Trophoblast cell (in vitro differentiated cells and primary cell): ENCODE results near the gene ARFGEF3.

ENCODE experiments used
- DNase-seq, 2 donors: peaks; one replicate each; pipeline ENCODE4 v3.0.0-alpha.2; 2016
- H2AFZ ChIP-seq: 2 replicates; pipeline ENCODE4 v1.6.1; 2013; ENCODE audit warnings: low read length, moderate library complexity, mild to moderate bottlenecking; ENCODE audit not compliant: insufficient read depth, poor library complexity
- H2AK5ac ChIP-seq: 2 replicates; pipeline ENCODE4 v1.6.1; 2013; ENCODE audit warnings: mild to moderate bottlenecking, low read length
- H2BK120ac ChIP-seq: 2 replicates; pipeline ENCODE4 v1.6.1; 2013; ENCODE audit warnings: low read length, mild to moderate bottlenecking, moderate library complexity; ENCODE audit not compliant: insufficient read depth, poor library complexity
- H2BK12ac ChIP-seq: 2 replicates; pipeline ENCODE4 v1.6.1; 2013; ENCODE audit warnings: mild to moderate bottlenecking, low read length, moderate library complexity
- H2BK5ac ChIP-seq: 2 replicates; pipeline ENCODE4 v1.6.1; 2013; ENCODE audit warnings: low read length, low read depth, moderate library complexity, mild to moderate bottlenecking; ENCODE audit not compliant: poor library complexity
- H3K14ac ChIP-seq: 2 replicates; pipeline ENCODE4 v1.6.1; 2013; ENCODE audit warnings: mild to moderate bottlenecking, low read length
- H3K18ac ChIP-seq: 2 replicates; pipeline ENCODE4 v1.6.1; 2013; ENCODE audit warnings: mild to moderate bottlenecking, low read length
- H3K23ac ChIP-seq: 2 replicates; pipeline ENCODE4 v1.6.1; 2013; ENCODE audit warnings: low read length
- H3K27ac ChIP-seq: 2 replicates; pipeline ENCODE4 v1.5.1; 2013; ENCODE audit warnings: low read depth, mild to moderate bottlenecking, inconsistent platforms, low read length, moderate library complexity
- H3K27me3 ChIP-seq: 2 replicates; pipeline ENCODE4 v1.6.1; 2013; ENCODE audit warnings: inconsistent platforms, mild to moderate bottlenecking, low read length, moderate library complexity; ENCODE audit not compliant: insufficient read depth
- H3K36me3 ChIP-seq, 2 experiments: 1 replicate in 1 of 2; 2 replicates in 1 of 2; pipeline ENCODE4 v1.6.1; 2013; ENCODE audit warnings: low read length in 2 of 2, mild to moderate bottlenecking in 2 of 2, moderate library complexity in 1 of 2; ENCODE audit not compliant: insufficient read depth in 2 of 2, control insufficient read depth in 1 of 2
- H3K4ac ChIP-seq: 2 replicates; pipeline ENCODE4 v1.6.1; 2013; ENCODE audit warnings: low read depth, mild to moderate bottlenecking, low read length, moderate library complexity
- H3K4me1 ChIP-seq, 2 experiments: 1 replicate in 1 of 2; 2 replicates in 1 of 2; pipeline ENCODE4 v1.6.1; 2013; ENCODE audit warnings: low read length in 2 of 2, mild to moderate bottlenecking in 2 of 2, moderate library complexity in 1 of 2; ENCODE audit not compliant: insufficient read depth in 2 of 2, control insufficient read depth in 1 of 2
- H3K4me2 ChIP-seq: 2 replicates; pipeline ENCODE4 v1.6.1; 2013; ENCODE audit warnings: inconsistent platforms, mild to moderate bottlenecking, low read length, moderate library complexity
- H3K4me3 ChIP-seq: 2 replicates; pipeline ENCODE4 v1.5.1; 2013; ENCODE audit warnings: mild to moderate bottlenecking, low read depth, low read length, inconsistent platforms
- H3K79me1 ChIP-seq: one replicate; pipeline ENCODE4 v1.6.1; 2013; ENCODE audit warnings: low read length
- H3K79me2 ChIP-seq: 2 replicates; pipeline ENCODE4 v1.6.1; 2013; ENCODE audit warnings: low read length, mild to moderate bottlenecking; ENCODE audit not compliant: control insufficient read depth, insufficient read depth, poor library complexity
- H3K9ac ChIP-seq: 2 replicates; pipeline ENCODE4 v1.6.1; 2013; ENCODE audit warnings: mild to moderate bottlenecking, low read length
- H3K9me3 ChIP-seq: 2 replicates; pipeline ENCODE4 v1.6.1; 2013; ENCODE audit warnings: low read depth, mild to moderate bottlenecking, control low read depth, inconsistent platforms, low read length; ENCODE audit not compliant: insufficient read depth
- H4K12ac ChIP-seq: 2 replicates; pipeline ENCODE4 v1.6.1; 2013; ENCODE audit warnings: low read depth, mild to moderate bottlenecking, low read length, moderate library complexity
- H4K8ac ChIP-seq: 2 replicates; pipeline ENCODE4 v1.6.1; 2013; ENCODE audit warnings: low read depth, mild to moderate bottlenecking, low read length, moderate library complexity
- H4K91ac ChIP-seq: one replicate; pipeline ENCODE4 v1.6.1; 2013; ENCODE audit warnings: low read depth, mild to moderate bottlenecking, low read length, moderate library complexity
- WGBS: extraction: QIAGEN DNeasy Blood & Tissue Kit; methylation state at CpG from one replicate; pipeline ENCODE4 v1.1.7; 2013; ENCODE audit warnings: missing lambda C conversion rate; ENCODE audit not compliant: insufficient read length, insufficient coverage; ENCODE audit errors: extremely low coverage; 5-methylcytosine and 5-hydroxymethylcytosine counted together

ARFGEF3 gene

DNA sequence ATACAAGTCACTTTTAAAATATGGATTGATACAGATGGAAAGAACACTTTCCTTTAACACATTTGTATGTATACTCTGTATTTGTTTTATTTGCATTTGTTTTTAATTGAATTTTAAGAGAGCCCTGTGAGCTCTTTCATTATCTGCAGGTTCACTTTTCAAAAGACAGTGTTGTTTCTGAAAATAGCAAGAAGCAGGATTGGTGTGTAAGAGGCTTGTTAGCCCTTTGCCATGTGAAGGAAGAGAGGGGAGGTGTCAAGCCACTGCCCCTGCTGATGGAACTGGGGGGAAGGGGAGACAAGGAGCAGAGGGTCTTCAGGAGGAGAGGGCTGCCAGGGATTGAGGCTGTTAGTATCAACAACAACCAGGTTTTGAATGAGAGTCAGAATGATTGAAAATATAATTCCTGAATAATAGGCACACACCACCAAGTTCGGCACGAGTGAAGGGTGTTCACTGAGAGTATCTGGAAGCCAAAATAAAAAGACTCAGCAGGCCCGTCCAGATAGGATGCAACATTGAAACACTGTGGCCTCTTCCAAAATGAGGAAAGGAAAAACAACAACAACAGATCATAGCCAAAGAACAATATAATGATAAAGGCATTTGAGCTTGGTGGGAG is 69.1 kb downstream of the ARFGEF3 start:
- no peak overlapping the region for H3K4me3 ChIP-seq
- no peak overlapping the region for H3K9ac ChIP-seq
- H4K12ac ChIP-seq, result no peak overlapping the region
- no peak overlapping the region for H2AK5ac ChIP-seq
- H3K4ac ChIP-seq, result no peak overlapping the region
- no peak overlapping the region for H3K14ac ChIP-seq
- H2AFZ ChIP-seq, result no peak overlapping the region
- H3K23ac ChIP-seq, result no peak overlapping the region
- no peaks in the 10 kb centered on the region for H3K79me2 ChIP-seq
- H3K27ac ChIP-seq, result no peak overlapping the region
- H3K79me1 ChIP-seq, result no peaks in the 10 kb centered on the region
- H2BK5ac ChIP-seq, result no peak overlapping the region
- H2BK120ac ChIP-seq, result no peak overlapping the region
- H3K18ac ChIP-seq, result no peak overlapping the region
- no CpG with 5 or more reads among the region's 3 CpGs for WGBS
- no peaks in the 10 kb centered on the region for H3K36me3 ChIP-seq
- no peak for DNase-seq
- no peak overlapping the region for H4K91ac ChIP-seq
- H4K8ac ChIP-seq, result no peak overlapping the region
- H2BK12ac ChIP-seq, result no peak overlapping the region
- no peaks in the 10 kb centered on the region for H3K9me3 ChIP-seq
- no peak overlapping the region for H3K4me2 ChIP-seq
- no peaks in the 10 kb centered on the region for H3K27me3 ChIP-seq
- H3K4me1 ChIP-seq, result no peaks in the 10 kb centered on the region

DNA sequence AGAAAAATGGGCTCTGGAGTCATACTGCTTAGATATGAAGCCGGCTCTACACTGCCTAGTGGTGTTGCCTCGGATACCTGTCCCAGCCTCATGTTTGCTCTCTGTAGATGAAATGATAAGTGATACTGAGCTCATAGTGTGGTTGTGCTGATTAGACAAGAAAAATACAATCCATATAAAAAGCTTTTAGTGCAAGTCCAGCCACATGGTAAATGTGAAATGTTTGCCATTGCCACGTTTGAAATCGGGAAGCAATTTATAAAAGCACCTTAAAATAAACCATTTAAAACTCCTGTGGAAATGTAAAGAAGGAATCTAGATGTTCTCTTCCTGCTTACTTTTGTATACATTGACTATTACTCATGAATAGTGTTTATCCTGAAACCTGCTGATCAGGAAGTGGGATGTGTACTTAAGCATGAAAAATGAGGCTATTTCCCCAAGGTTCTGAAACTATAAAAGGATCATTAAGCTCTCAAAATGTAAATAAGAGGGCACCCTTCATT is 69.7 kb downstream of the ARFGEF3 start:
- H3K4me1 ChIP-seq, result no peaks in the 10 kb centered on the region

GRCh38 chr6:138234363-138234762 is 72.6 kb downstream of the ARFGEF3 start:
- H3K4me2 ChIP-seq, result no peak overlapping the region
- H4K12ac ChIP-seq, result no peak overlapping the region
- no peak overlapping the region for H3K27ac ChIP-seq
- H4K8ac ChIP-seq, result no peak overlapping the region
- no peaks in the 10 kb centered on the region for H3K4me1 ChIP-seq
- H2BK12ac ChIP-seq, result no peak overlapping the region
- no peak overlapping the region for H3K18ac ChIP-seq
- no peak overlapping the region for H2AFZ ChIP-seq
- no peak overlapping the region for H3K23ac ChIP-seq
- no peak overlapping the region for H3K9ac ChIP-seq
- no peak overlapping the region for H3K14ac ChIP-seq
- no peaks in the 10 kb centered on the region for H3K79me2 ChIP-seq
- H4K91ac ChIP-seq, result no peak overlapping the region
- H3K27me3 ChIP-seq, result no peaks in the 10 kb centered on the region
- H3K79me1 ChIP-seq, result no peaks in the 10 kb centered on the region
- no peak overlapping the region for H3K4ac ChIP-seq
- H2BK120ac ChIP-seq, result no peak overlapping the region
- DNase-seq, result no peak
- H3K9me3 ChIP-seq, result no peaks in the 10 kb centered on the region
- no CpG with 5 or more reads among the region's 2 CpGs for WGBS
- no peaks in the 10 kb centered on the region for H3K36me3 ChIP-seq
- H2BK5ac ChIP-seq, result no peak overlapping the region
- no peak overlapping the region for H3K4me3 ChIP-seq
- H2AK5ac ChIP-seq, result no peak overlapping the region

More for the DNA sequence above, 69.7 kb downstream of the ARFGEF3 start:
- Histone ChIP-seq H4K91ac (no peak overlapping the region), H3K4ac (no peak overlapping the region), H4K8ac (no peak overlapping the region), H3K14ac (no peak overlapping the region), H2AFZ (no peak overlapping the region), H3K27me3 (no peaks in the 10 kb centered on the region), H3K36me3 (no peaks in the 10 kb centered on the region), H3K4me3 (no peak overlapping the region), H3K27ac (no peak overlapping the region), H2AK5ac (no peak overlapping the region), H3K23ac (no peak overlapping the region), H2BK120ac (no peak overlapping the region), H4K12ac (no peak overlapping the region), H3K79me2 (no peaks in the 10 kb centered on the region), H2BK5ac (no peak overlapping the region), H3K4me2 (no peak overlapping the region), H3K9me3 (no peaks in the 10 kb centered on the region), H3K79me1 (no peaks in the 10 kb centered on the region), H3K9ac (no peak overlapping the region), H3K18ac (no peak overlapping the region), H2BK12ac (no peak overlapping the region)
- WGBS, result no CpG with 5 or more reads among the region's 4 CpGs
- no peak for DNase-seq

DNA sequence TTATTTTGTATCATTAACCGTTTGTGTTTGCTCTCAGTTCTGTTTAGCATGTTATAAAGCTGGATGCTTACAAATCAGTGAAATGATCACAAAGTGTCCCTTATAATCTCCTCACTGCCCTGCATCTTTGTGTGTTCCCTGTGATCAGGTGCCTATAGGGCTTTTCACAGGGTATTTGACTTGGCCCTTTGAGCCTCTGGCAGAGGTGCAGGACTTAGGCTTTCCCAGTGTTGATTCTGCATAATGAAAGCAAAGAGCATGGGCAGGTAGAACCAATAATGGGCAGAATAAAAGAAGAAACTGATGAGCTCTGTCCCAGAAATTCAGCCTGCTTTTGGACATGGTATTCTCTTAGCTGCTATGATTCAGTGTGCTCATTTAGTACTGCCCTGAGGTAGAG is 73.5 kb downstream of the ARFGEF3 start:
- Histone ChIP-seq H2BK12ac (no peak overlapping the region), H3K4me2 (no peak overlapping the region), H4K91ac (no peak overlapping the region), H3K79me2 (no peaks in the 10 kb centered on the region), H3K23ac (no peak overlapping the region), H2AK5ac (no peak overlapping the region), H4K12ac (no peak overlapping the region), H3K27ac (no peak overlapping the region), H4K8ac (no peak overlapping the region), H3K4ac (no peak overlapping the region), H2AFZ (no peak overlapping the region), H2BK5ac (no peak overlapping the region), H2BK120ac (no peak overlapping the region), H3K4me3 (no peak overlapping the region), H3K9me3 (no peaks in the 10 kb centered on the region), H3K9ac (no peak overlapping the region), H3K14ac (no peak overlapping the region), H3K27me3 (no peaks in the 10 kb centered on the region), H3K18ac (no peak overlapping the region), H3K79me1 (no peaks in the 10 kb centered on the region), H3K36me3 (no peaks in the 10 kb centered on the region), H3K4me1 (no peaks in the 10 kb centered on the region)
- no CpG with 5 or more reads among the region's 1 CpG for WGBS
- DNase-seq, result no peak
